ENCODE data around the gene STK16. TPM values are rescaled to one million over a fixed set of nuclear protein-coding genes. Genes with fewer than 3 reads are reported as not detected.

STK16 gene
- total and polyA plus RNA-seq, 2 of the 13 experiments (the other 11 are each of a cell fraction or from before 2014, with no cell fraction given): 28.0 to 50.9 TPM

- no peak for TF ChIP-seq KDM2A (CRISPR knock-in tag; IDR thresholded peaks at IDR 0.05; ENCODE audit: borderline replicate concordance, low read depth)
- TF ChIP-seq THRA (CRISPR knock-in tag; IDR thresholded peaks at IDR 0.05; ENCODE audit: borderline replicate concordance): peak; percentile 39
- TF ChIP-seq ZBTB34 (CRISPR knock-in tag; IDR thresholded peaks at IDR 0.05): peak; percentile 82
- TF ChIP-seq ZNF564 (CRISPR knock-in tag; IDR thresholded peaks at IDR 0.05): no peak
- peak; percentile 45; the same call in 1 of the 2 replicates for TF ChIP-seq ZNF503 (CRISPR knock-in tag; IDR thresholded peaks at IDR 0.05)
- no peak for TF ChIP-seq LRRFIP1 (CRISPR knock-in tag; conservative IDR thresholded peaks at IDR 0.05)
- 0 out of 2 replicates have a peak, but pooled peaks have one; percentile 22 for TF ChIP-seq ZFP41 (CRISPR knock-in tag; IDR thresholded peaks at IDR 0.05; ENCODE audit: borderline replicate concordance)
- TF ChIP-seq ZNF782 (CRISPR knock-in tag; IDR thresholded peaks at IDR 0.05; ENCODE audit: borderline replicate concordance): no peak
- no peak for TF ChIP-seq NFE2 (CRISPR knock-in tag; IDR thresholded peaks at IDR 0.05)
- TF ChIP-seq MLXIP (CRISPR knock-in tag; IDR thresholded peaks at IDR 0.05; ENCODE audit: borderline replicate concordance): no peak
- TF ChIP-seq ZNF205 (CRISPR knock-in tag; IDR thresholded peaks at IDR 0.05): peak; percentile 51; the same call in 1 of the 2 replicates
- TF ChIP-seq CCAR2 (optimal IDR thresholded peaks at IDR 0.05; ENCODE audit: low read depth, low read length): no peak
- no peak for TF ChIP-seq PLSCR1 (CRISPR knock-in tag; IDR thresholded peaks at IDR 0.05; ENCODE audit: borderline replicate concordance)
- no peak for TF ChIP-seq ZNF484 (CRISPR knock-in tag; IDR thresholded peaks at IDR 0.05; ENCODE audit: borderline replicate concordance, low read depth)
- TF ChIP-seq IRF2 (CRISPR knock-in tag; IDR thresholded peaks at IDR 0.05): peak; percentile 58; the same call in 1 of the 2 replicates
- no peak for TF ChIP-seq PCBP2 (optimal IDR thresholded peaks at IDR 0.05; ENCODE audit: low read depth, low read length, poor library complexity, severe bottlenecking)
Observed at GRCh38 chr2:219249203-219249980, 4.1 kb downstream of the STK16 start (continued).
